LNCaP clone FGC (cell line): ENCODE results near the gene LPP.

ENCODE experiments used
- DNase-seq: peaks from one replicate; pipeline ENCODE4 v3.0.0-alpha.2; 2011; ENCODE audit warnings: low read depth
- H3K4me3 ChIP-seq: 2 replicates; pipeline ENCODE4 v1.5.1; 2011; ENCODE audit warnings: mild to moderate bottlenecking, low read depth, low read length, control low read depth
- CTCF ChIP-seq: IDR thresholded peaks from 2 replicates; pipeline ENCODE4 v1.5.1; 2012; ENCODE audit warnings: mild to moderate bottlenecking; ENCODE audit not compliant: control insufficient read depth, insufficient read depth; ENCODE audit errors: extremely low read depth

The LPP gene

GRCh38 chr3:188486952-188487351 is 333.0 kb downstream of the LPP start:
- H3K4me3 ChIP-seq = no peak overlapping the region
- DNase-seq = no peak
- TF ChIP-seq CTCF = no peak

DNA sequence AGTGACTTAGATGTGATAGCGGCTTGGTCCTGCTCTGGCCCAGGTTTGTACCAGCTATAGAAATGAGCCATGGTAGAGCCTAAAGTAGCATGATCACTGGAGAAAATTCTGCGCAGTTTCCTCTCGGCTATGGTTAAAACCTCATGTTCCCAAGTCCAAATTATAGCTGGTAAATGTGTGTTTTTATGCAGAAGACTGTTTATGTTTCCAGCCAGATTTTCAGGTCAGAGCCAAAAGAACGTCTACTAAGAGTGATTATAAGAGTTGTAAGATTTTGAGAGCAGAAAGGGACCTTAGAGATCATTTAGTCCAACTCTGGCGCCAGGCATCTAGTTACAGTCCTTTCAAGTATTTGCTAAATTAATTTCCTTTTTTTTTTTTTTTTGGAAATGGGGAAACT is 333.7 kb downstream of the LPP start:
- no peak for TF ChIP-seq CTCF
- no peak overlapping the region for H3K4me3 ChIP-seq
- DNase-seq = no peak

GRCh38 chr3:188488801-188489200 is 334.8 kb downstream of the LPP start:
- no peak for TF ChIP-seq CTCF
- DNase-seq = no peak
- H3K4me3 ChIP-seq = no peak overlapping the region

DNA sequence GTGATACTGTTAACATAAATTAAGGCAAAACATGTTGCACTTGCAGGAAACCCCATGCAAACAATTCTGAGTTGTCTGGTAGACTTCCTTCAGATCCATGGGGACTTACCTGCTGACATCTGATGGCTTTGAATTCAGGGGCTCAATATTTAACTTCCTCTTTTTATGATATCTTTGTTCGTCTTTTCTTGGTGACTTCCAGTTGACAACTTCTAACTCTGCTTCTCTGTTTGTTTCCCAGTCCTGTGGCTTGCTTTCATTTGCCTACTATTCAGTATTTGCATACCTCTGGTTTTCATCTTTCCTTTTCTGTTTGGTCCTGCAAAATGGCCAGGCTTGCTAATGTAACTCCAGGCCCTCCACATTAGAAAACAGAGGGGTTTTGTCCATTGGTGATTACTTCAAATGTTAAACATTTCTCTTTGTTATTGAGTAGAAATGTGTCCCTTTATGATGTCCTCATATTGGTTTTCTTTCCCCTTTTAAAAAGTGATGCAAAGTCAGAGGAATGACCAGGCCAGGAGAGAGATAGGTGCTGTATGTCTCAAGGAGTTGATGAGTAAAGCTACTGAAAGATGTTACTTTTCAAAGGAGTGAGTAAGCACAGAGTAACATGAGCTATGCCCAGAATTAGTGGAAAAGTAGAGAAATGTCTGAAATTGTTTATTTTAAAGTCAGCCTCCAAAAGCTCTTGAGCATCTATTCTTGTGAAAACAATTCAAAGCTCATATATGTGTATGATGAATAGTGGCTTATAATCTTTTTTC is 335.9 kb downstream of the LPP start:
- no peak for DNase-seq
- no peak for TF ChIP-seq CTCF
- no peak overlapping the region for H3K4me3 ChIP-seq

DNA sequence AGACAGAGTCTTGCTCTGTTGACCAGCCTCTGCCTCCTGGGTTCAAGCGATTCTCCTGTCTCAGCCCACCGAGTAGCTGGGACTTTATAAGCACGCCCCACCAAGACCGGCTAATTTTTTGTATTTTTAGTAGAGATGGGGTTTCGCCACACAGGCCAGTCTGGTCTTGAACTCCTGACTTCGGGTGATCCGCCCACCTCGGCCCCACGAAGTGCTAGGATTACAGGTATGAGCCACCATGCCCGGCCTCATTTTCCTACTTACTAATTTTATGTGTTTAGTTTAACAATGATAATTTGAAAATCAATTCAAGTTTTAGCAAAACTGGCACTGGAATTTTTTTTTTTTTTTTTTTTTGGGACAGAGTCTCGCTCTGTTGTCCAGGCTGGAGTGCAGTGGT is 336.5 kb downstream of the LPP start:
- DNase-seq = no peak
- no peak for TF ChIP-seq CTCF
- H3K4me3 ChIP-seq = no peak overlapping the region

GRCh38 chr3:188491276-188491687 is 337.3 kb downstream of the LPP start:
- TF ChIP-seq CTCF = no peak
- DNase-seq = no peak
- H3K4me3 ChIP-seq = no peak overlapping the region

DNA sequence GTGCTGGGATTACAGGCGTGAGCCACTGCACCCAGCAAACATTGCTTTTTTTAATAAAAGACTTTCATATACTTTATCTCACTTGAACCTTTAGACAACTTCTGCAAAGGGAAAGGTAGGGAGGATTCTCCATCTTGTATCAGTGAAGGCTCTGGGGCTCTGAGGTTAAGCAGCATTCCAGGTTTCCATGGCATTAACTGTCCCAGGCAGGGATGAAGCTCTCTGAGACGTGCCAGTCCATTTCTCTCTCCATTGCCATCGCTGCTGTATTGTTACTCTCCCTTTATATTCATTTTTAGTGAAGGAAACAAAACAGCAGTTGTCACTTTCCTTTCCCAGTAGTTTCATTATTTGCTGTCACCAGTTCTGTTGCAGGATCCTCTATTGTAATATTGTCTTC is 342.4 kb downstream of the LPP start:
- no peak for DNase-seq
- no peak for TF ChIP-seq CTCF

More for the DNA sequence above, 342.4 kb downstream of the LPP start:
- H3K4me3 ChIP-seq = no peak overlapping the region
